Chondrocyte (in vitro differentiated cells): ENCODE measurements around the gene GPC6. TPM values are rescaled to one million over a fixed set of nuclear protein-coding genes. Genes with fewer than 3 reads are reported as not detected.
A peak's percentile ranks its signal among the peaks of the same experiment; 100 is the strongest.

Experiments
- DNase-seq: peaks from one replicate; pipeline ENCODE4 v3.0.0; 2021; ENCODE audit warnings: mixed read lengths, low spot score
- H3K27ac Mint-ChIP-seq: one replicate; pipeline ENCODE4 v1.8.0; 2021; ENCODE audit warnings: mild to moderate bottlenecking, moderate library complexity, mixed read lengths; ENCODE audit not compliant: unreplicated experiment
- H3K27me3 Mint-ChIP-seq: 2 replicates; pipeline ENCODE4 v1.8.0; 2021; ENCODE audit warnings: low read depth, mixed read lengths
- H3K36me3 Mint-ChIP-seq: 2 replicates; pipeline ENCODE4 v1.8.0; 2021; ENCODE audit warnings: low read depth, mixed read lengths
- H3K4me1 Mint-ChIP-seq: 2 replicates; pipeline ENCODE4 v1.8.0; 2021; ENCODE audit warnings: low read depth, mild to moderate bottlenecking, mixed read lengths
- H3K4me3 Mint-ChIP-seq: one replicate; pipeline ENCODE4 v1.8.0; 2021; ENCODE audit warnings: mild to moderate bottlenecking, moderate library complexity, mixed read lengths; ENCODE audit not compliant: unreplicated experiment
- H3K9me3 Mint-ChIP-seq: 2 replicates; pipeline ENCODE4 v1.8.0; 2021; ENCODE audit warnings: low read depth, mixed read lengths
- CTCF ChIP-seq: fragments of 200-600 bp; sonication (generic); IDR thresholded peaks from 2 replicates; pipeline ENCODE4 v1.5.0; 2021; ENCODE audit warnings: antibody characterized with exemption, mild to moderate bottlenecking, moderate library complexity
- total RNA-seq: library from RNA; stranded (reverse); gene quantifications from 3 replicates; pipeline ENCODE4 v1.2.1, GENCODE V29; 2021

The GPC6 gene
- total RNA-seq, 1 donor from 2014 or later = 76.1 TPM

DNA sequence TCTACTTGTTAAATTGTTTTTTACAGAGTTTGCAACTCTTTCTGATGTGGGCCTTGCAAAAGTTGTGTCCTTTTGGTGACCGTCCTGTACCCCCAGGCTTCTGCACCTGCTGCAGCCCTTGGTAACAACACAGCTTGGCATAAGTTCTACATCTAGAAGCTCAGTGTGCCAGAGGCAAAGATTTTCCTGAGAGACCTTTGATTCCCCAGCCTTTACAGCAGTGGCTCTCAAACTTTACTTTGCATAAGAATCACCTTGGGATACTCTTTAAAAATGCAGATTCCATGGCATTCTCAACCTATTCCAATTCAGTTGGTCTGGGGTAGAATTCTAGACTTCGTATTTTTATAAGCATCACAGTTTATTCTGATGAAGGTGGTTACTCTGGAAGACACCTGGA, 991.9 kb downstream of the GPC6 start:
- DNase-seq = no peak
- no peak overlapping the region for H3K27ac Mint-ChIP-seq
- H3K4me3 Mint-ChIP-seq = no peak overlapping the region
- H3K27me3 Mint-ChIP-seq = no peaks in the 10 kb centered on the region
- TF ChIP-seq CTCF = no peak
- no peaks in the 10 kb centered on the region for H3K9me3 Mint-ChIP-seq
- H3K4me1 Mint-ChIP-seq = peaks cover 10% of the 10 kb centered on the region
- peaks cover 2% of the 10 kb centered on the region for H3K36me3 Mint-ChIP-seq

DNA sequence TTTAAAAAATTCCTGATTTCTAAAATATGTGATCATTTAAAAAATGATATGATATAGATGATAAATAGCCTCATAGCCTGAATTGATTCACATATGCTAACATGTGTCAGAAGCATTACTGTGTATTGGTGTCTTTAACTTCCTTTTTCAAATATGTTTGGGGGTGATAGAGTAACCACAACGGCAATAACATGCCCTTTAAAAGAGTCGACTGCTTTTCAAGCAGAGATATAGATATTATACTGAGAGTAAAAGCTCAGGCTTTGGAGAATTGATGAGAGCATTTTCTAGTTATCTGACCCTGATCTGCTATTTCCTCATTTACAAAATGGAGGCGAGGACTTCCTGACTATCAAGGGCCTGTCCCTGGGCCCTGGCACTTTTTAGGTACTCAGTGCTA, 992.3 kb downstream of the GPC6 start:
- Mint-ChIP-seq H3K9me3 (no peaks in the 10 kb centered on the region), H3K27me3 (no peaks in the 10 kb centered on the region), H3K27ac (no peak overlapping the region), H3K4me3 (no peak overlapping the region), H3K36me3 (peaks cover 2% of the 10 kb centered on the region), H3K4me1 (peaks cover 10% of the 10 kb centered on the region)
- no peak for DNase-seq
- no peak for TF ChIP-seq CTCF

- Mint-ChIP-seq H3K27ac (no peak overlapping the region), H3K9me3 (peaks cover 7% of the 10 kb centered on the region), H3K4me3 (no peak overlapping the region), H3K36me3 (peaks cover 1% of the 10 kb centered on the region), H3K27me3 (no peaks in the 10 kb centered on the region), H3K4me1 (peaks cover 15% of the 10 kb centered on the region)
- no peak for TF ChIP-seq CTCF
- no peak for DNase-seq
Measured at GRCh38 chr13:94224670-94225069, 998.1 kb downstream of the GPC6 start.

GRCh38 chr13:94227255-94227879, 1000.8 kb downstream of the GPC6 start:
- Mint-ChIP-seq H3K4me3 (no peak overlapping the region), H3K27ac (no peak overlapping the region), H3K4me1 (peaks cover 27% of the 10 kb centered on the region)

DNA sequence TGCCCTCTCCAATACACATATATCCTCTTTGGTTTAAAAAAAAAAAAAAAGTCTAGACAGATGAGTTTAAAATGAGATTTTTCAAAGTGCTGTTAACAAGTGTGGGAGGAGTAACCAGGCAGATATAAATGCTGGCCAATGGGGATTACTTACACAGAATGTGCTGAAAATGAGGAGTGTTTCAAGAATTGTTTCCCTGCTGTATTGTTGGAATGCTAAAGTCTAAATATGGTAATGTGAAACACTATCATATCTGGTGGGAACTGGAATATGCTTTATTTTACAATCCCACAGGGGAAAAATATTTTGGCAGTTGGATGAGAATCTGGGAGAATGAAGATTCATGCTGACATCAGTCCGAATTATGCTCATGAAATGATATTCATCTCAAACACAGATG, 1002.2 kb downstream of the GPC6 start:
- peaks cover 39% of the 10 kb centered on the region for H3K4me1 Mint-ChIP-seq
- no peak for TF ChIP-seq CTCF
- H3K4me3 Mint-ChIP-seq = no peak overlapping the region
- no peaks in the 10 kb centered on the region for H3K27me3 Mint-ChIP-seq
- DNase-seq = no peak
- H3K27ac Mint-ChIP-seq = peak overlapping the region; percentile 65
- H3K9me3 Mint-ChIP-seq = peaks cover 12% of the 10 kb centered on the region
- H3K36me3 Mint-ChIP-seq = peaks cover 4% of the 10 kb centered on the region

More at GRCh38 chr13:94227255-94227879, 1000.8 kb downstream of the GPC6 start:
- TF ChIP-seq CTCF = no peak
- Mint-ChIP-seq H3K27me3 (no peaks in the 10 kb centered on the region), H3K9me3 (peaks cover 12% of the 10 kb centered on the region), H3K36me3 (peaks cover 4% of the 10 kb centered on the region)
- DNase-seq = no peak
